Fibroblast of pulmonary artery (primary cell): ENCODE measurements around the gene ATF1.

Source experiments
- DNase-seq: peaks from one replicate; pipeline ENCODE4 v3.0.0-alpha.2; 2010; ENCODE audit warnings: low read depth
- H3K4me3 ChIP-seq: replicated peaks from 2 replicates; pipeline ENCODE4 v1.5.1; 2011; ENCODE audit warnings: low read depth, mild to moderate bottlenecking, control low read depth, low read length, moderate library complexity
- CTCF ChIP-seq: IDR thresholded peaks from 2 replicates; pipeline ENCODE4 v1.5.1; 2011; ENCODE audit warnings: mild to moderate bottlenecking, control low read depth, low read length, inconsistent platforms; ENCODE audit errors: missing control alignments

ATF1 gene

GRCh38 chr12:50725011-50725942, 38.6 kb upstream of the ATF1 start:
- no peak for TF ChIP-seq CTCF
- no peak overlapping the region for H3K4me3 ChIP-seq
- peak; percentile 45 for DNase-seq

GRCh38 chr12:50727466-50727865, 36.4 kb upstream of the ATF1 start:
- no peak for TF ChIP-seq CTCF
- no peak for DNase-seq
- no peak overlapping the region for H3K4me3 ChIP-seq

GRCh38 chr12:50728417-50728816, 35.5 kb upstream of the ATF1 start:
- TF ChIP-seq CTCF = no peak
- DNase-seq = no peak
- no peak overlapping the region for H3K4me3 ChIP-seq

- H3K4me3 ChIP-seq = no peak overlapping the region
- DNase-seq = no peak
- TF ChIP-seq CTCF = no peak
Observed at GRCh38 chr12:50728841-50729240, 35.1 kb upstream of the ATF1 start.

- TF ChIP-seq CTCF = no peak
- no peak overlapping the region for H3K4me3 ChIP-seq
- DNase-seq = peak; percentile 87
Observed at GRCh38 chr12:50732591-50732990, 31.3 kb upstream of the ATF1 start.

GRCh38 chr12:50733706-50734105, 30.2 kb upstream of the ATF1 start:
- no peak for DNase-seq
- TF ChIP-seq CTCF = no peak

More at GRCh38 chr12:50733706-50734105, 30.2 kb upstream of the ATF1 start:
- no peak overlapping the region for H3K4me3 ChIP-seq
